Effector CD4-positive, alpha-beta T cell (primary cell): ENCODE measurements around the gene KCNT1. TPM values are rescaled to one million over a fixed set of nuclear protein-coding genes. Genes with fewer than 3 reads are reported as not detected.
A peak's percentile ranks its signal among the peaks of the same experiment; 100 is the strongest.
"Not testable (repeated sequence)": the region's sequence is repeated elsewhere in the genome, so short reads cannot be mapped to it uniquely, and the experiment has no call there.

Experiments used
- DNase-seq: peaks from one replicate; pipeline ENCODE4 v3.0.0-alpha.2; 2020
- total RNA-seq: gene quantifications from one replicate; lab custom pipeline; 2026; lab: John Stamatoyannopoulos, UW

KCNT1 gene
- total RNA-seq, result not detected

GRCh38 chr9:135701959-135702721 lies at the start of gene KCNT1:
TSS of gene KCNT1 (plus strand) at chr9:135702185. CDS start at chr9:135702259, 74 bp downstream.
- DNase-seq, result peak; percentile 23

- no peak for DNase-seq
These were observed 46.7 kb upstream of the KCNT1 start for GRCh38 chr9:135655317-135655716.

GRCh38 chr9:135657416-135657815 lies 44.6 kb upstream of the KCNT1 start:
- no peak for DNase-seq

- no peak for DNase-seq
These were observed 42.7 kb upstream of the KCNT1 start for GRCh38 chr9:135659252-135659651.

GRCh38 chr9:135660407-135660806 lies 41.6 kb upstream of the KCNT1 start:
- no peak for DNase-seq

GRCh38 chr9:135661816-135662560 lies 40.0 kb upstream of the KCNT1 start:
- no peak for DNase-seq

- no peak for DNase-seq
These were observed 39.1 kb upstream of the KCNT1 start, which contains the start of gene LCN9 for GRCh38 chr9:135662758-135663450. TSS of gene LCN9 (plus strand) at chr9:135663309. CDS start at chr9:135663322, 13 bp downstream.

- DNase-seq, result no peak
These were observed 38.6 kb upstream of the KCNT1 start for GRCh38 chr9:135663451-135663770.

GRCh38 chr9:135663857-135664256 lies 38.1 kb upstream of the KCNT1 start:
- DNase-seq, result no peak

GRCh38 chr9:135664266-135664665 lies 37.7 kb upstream of the KCNT1 start:
- no peak for DNase-seq

GRCh38 chr9:135664801-135665794 lies 36.9 kb upstream of the KCNT1 start:
- DNase-seq, result no peak

GRCh38 chr9:135665795-135666189 lies 36.2 kb upstream of the KCNT1 start:
- DNase-seq, result no peak

- DNase-seq, result no peak
These were observed 35.2 kb upstream of the KCNT1 start for GRCh38 chr9:135666534-135667462.

- DNase-seq, result no peak
These were observed 34.5 kb upstream of the KCNT1 start for GRCh38 chr9:135667463-135668001.

GRCh38 chr9:135669018-135669417 lies 33.0 kb upstream of the KCNT1 start:
- not testable (repeated sequence) for DNase-seq

- DNase-seq, result no peak
These were observed 32.2 kb upstream of the KCNT1 start for GRCh38 chr9:135669616-135670285.

- no peak for DNase-seq
These were observed 31.0 kb upstream of the KCNT1 start for GRCh38 chr9:135670721-135671590.

- DNase-seq, result no peak
These were observed 30.4 kb upstream of the KCNT1 start for GRCh38 chr9:135671591-135672041.

- DNase-seq, result not testable (repeated sequence)
These were observed 29.2 kb upstream of the KCNT1 start for GRCh38 chr9:135672786-135673185.
